ENCODE data around the gene TRIM28.

Gene TRIM28

DNA sequence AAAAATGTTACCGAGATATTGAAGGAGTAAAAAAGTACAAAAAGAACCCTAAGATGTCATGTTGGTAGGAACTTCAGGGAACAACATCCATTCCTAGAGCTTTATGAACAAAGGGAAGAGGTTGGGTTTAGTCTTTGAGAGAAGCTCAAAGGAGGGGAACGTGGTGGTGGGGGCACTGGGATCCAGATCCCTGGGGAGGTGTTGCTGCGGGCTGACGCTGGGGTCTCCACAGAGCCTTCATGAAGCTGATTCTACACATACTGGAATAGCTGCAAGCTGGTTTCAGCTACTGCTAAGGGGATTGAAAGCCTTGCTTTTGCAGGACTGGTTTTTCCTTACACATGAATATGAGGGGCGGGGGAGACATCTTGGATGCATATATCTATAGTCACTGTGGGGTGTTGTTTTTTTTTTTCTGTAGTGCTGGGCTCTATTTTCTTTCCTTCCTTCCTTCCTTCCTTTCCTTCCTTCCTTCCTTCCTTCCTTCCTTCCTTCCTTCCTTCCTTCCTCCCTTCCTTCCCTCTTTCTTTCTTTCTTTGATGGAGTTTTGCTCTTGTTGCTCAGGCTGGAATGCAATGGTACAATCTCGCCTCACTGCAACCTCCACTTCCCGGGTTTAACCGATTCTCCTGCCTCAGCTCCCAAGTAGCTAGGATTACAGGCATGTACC lies 35.7 kb downstream of the TRIM28 start:
- no peak for DNase-seq (ENCODE audit: low read depth)

- peak; percentile 87 for DNase-seq (ENCODE audit: low read depth)
Observed at GRCh38 chr19:58581227-58582141, 37.6 kb downstream of the TRIM28 start.

GRCh38 chr19:58582985-58583384 lies 39.1 kb downstream of the TRIM28 start:
- DNase-seq (ENCODE audit: low read depth): no peak

GRCh38 chr19:58584498-58585441 lies 40.9 kb downstream of the TRIM28 start:
- no peak for DNase-seq (ENCODE audit: low read depth)

- DNase-seq (ENCODE audit: low read depth): no peak
Observed at GRCh38 chr19:58585442-58586132, 41.7 kb downstream of the TRIM28 start.

- DNase-seq (ENCODE audit: low read depth): no peak
Observed at GRCh38 chr19:58586133-58586765, 42.4 kb downstream of the TRIM28 start.

Measured in activated T-cell treated with anti-CD3 and anti-CD28 coated beads for 24 hours (primary cell).